ENCODE measurements around the gene PRTG. TPM values are rescaled to one million over a fixed set of nuclear protein-coding genes. Genes with fewer than 3 reads are reported as not detected.
A peak's percentile ranks its signal among the peaks of the same experiment; 100 is the strongest.

The PRTG gene
- total and polyA plus RNA-seq, 7 experiments from 2014 or later, result not detected

- CTCF ChIA-PET, result no interaction called here
- no peak for ATAC-seq
These were observed 7.8 kb upstream of the PRTG start for GRCh38 chr15:55750706-55751105.

DNA sequence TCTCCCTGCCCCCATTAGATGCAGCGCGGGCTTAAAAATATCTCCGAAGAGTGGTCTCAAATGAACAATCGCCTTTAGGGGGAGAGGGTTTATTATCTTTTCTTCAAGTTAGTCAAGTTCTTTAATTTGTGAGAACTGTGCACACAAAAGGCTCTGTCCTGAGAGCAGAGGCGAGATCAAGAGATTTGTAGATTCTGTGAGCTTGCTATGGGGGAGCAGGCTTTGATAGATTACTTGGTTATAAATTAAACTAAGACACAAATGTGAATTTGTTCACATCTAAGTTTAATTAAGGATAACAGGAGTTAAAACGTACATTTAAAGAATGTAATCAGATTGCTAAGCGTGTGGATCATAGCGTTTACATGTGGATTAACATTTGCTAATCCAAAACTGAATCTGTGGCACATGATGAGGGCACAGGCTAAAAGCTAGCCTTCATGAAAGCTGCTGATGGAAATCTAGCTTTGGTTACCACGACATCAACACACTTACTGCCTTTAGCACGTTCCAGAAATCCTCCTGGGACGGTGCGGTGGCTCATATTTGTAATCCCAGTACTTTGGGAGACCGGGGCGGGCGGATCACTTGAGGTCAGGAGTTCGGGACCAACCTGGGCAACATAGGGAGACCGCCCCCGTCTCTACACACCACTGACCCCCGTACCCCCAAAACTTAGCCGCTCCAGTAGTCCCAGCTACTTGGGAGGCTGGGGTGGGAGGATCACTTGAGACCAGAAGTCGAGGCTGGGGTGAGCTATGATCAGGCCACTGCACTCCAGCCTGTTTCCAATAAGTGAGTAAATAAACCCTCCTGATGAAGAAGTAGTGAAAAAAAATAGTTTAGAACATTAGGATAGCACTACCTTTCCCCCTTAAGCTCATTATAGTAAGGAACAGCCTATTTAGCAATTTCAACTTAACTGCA lies 1.0 kb upstream of the PRTG start:
- intact Hi-C loops (cut with micrococcal nuclease), result loop anchor here in 1 of 2 donors (10.0 kb wide), 1 partner anchor 79 kb away; no protein-coding TSS in a partner anchor
- Mint-ChIP-seq H3K9me3 (no peaks in the 10 kb centered on the region), H3K27me3 (peaks cover 31 to 45% (median 34%) of the 10 kb centered on the region in 5 donors), H3K4me1 (peaks cover 0 to 5% (median 5%) of the 10 kb centered on the region in 7 donors), H3K4me3 (peak overlapping the region in 9 of 10 donors; percentile 22 to 74 (median 58)), H3K27ac (no peak overlapping the region), H3K36me3 (no peaks in the 10 kb centered on the region)
- Histone ChIP-seq H3K4me3 (ENCODE audit: low read length) (no peak overlapping the region), H3K4me1 (ENCODE audit: control insufficient read depth in 2 of 2, insufficient read depth in 2 of 2, low read length in 2 of 2) (peaks cover 0 to 7% of the 10 kb centered on the region in 2 donors), H3K27me3 (ENCODE audit: control insufficient read depth in 2 of 2, insufficient read depth in 2 of 2, low read length in 2 of 2) (peaks cover 8 to 14% of the 10 kb centered on the region in 2 donors), H3K27ac (ENCODE audit: low read depth, low read length) (no peak overlapping the region), H3K9me3 (ENCODE audit: control insufficient read depth in 2 of 3, low read length in 3 of 3) (no peaks in the 10 kb centered on the region), H3K36me3 (ENCODE audit: control insufficient read depth in 2 of 3, insufficient read depth in 3 of 3, low read length in 3 of 3) (no peaks in the 10 kb centered on the region)
- ChIA-PET CTCF (no interaction called here), POLR2A (no interaction called here)
- no peak for ATAC-seq
- no peak for DNase-seq

More at GRCh38 chr15:55750706-55751105, 7.8 kb upstream of the PRTG start:
- Histone ChIP-seq H3K27me3 (ENCODE audit: control insufficient read depth in 2 of 2, insufficient read depth in 2 of 2, low read length in 2 of 2) (no peaks in the 10 kb centered on the region), H3K4me1 (ENCODE audit: control insufficient read depth in 2 of 2, insufficient read depth in 2 of 2, low read length in 2 of 2) (no peaks in the 10 kb centered on the region), H3K36me3 (ENCODE audit: control insufficient read depth in 2 of 3, insufficient read depth in 3 of 3, low read length in 3 of 3) (no peaks in the 10 kb centered on the region), H3K4me3 (ENCODE audit: low read length) (no peak overlapping the region), H3K9me3 (ENCODE audit: control insufficient read depth in 2 of 3, low read length in 3 of 3) (no peaks in the 10 kb centered on the region), H3K27ac (ENCODE audit: low read depth, low read length) (no peak overlapping the region)
- no peaks in the 10 kb centered on the region for H3K4me1 Mint-ChIP-seq
- H3K27ac Mint-ChIP-seq, result no peak overlapping the region
- intact Hi-C loops (cut with micrococcal nuclease), result no loop called here
- no peak for DNase-seq
- peaks cover 7 to 33% (median 27%) of the 10 kb centered on the region in 5 donors for H3K27me3 Mint-ChIP-seq
- peaks cover 0 to 2% (median 0%) of the 10 kb centered on the region in 11 donors for H3K9me3 Mint-ChIP-seq
- H3K36me3 Mint-ChIP-seq, result no peaks in the 10 kb centered on the region
- POLR2A ChIA-PET, result no interaction called here
- no peak overlapping the region for H3K4me3 Mint-ChIP-seq

- no peaks in the 10 kb centered on the region for H3K9me3 ChIP-seq (ENCODE audit: control insufficient read depth in 2 of 3, low read length in 3 of 3)
- H3K4me3 ChIP-seq (ENCODE audit: low read length), result peak overlapping the region; percentile 44
- intact Hi-C loops (cut with micrococcal nuclease), result loop anchor here in 1 of 2 donors (10.0 kb wide), 1 partner anchor 78 kb away; no protein-coding TSS in a partner anchor
- DNase-seq (peak in 1 of 9 donors; percentile 25), ATAC-seq (peak; percentile 34)
- ChIA-PET POLR2A (no interaction called here), CTCF (no interaction called here)
- Mint-ChIP-seq H3K27me3 (peaks cover 31 to 48% (median 35%) of the 10 kb centered on the region in 5 donors), H3K27ac (no peak overlapping the region), H3K4me1 (peaks cover 0 to 5% (median 5%) of the 10 kb centered on the region in 7 donors), H3K36me3 (no peaks in the 10 kb centered on the region), H3K4me3 (peak overlapping the region in 8 of 10 donors; percentile 53 to 76 (median 68)), H3K9me3 (no peaks in the 10 kb centered on the region)
- H3K36me3 ChIP-seq (ENCODE audit: control insufficient read depth in 2 of 3, insufficient read depth in 3 of 3, low read length in 3 of 3), result no peaks in the 10 kb centered on the region
- peaks cover 0 to 7% of the 10 kb centered on the region in 2 donors for H3K4me1 ChIP-seq (ENCODE audit: control insufficient read depth in 2 of 2, insufficient read depth in 2 of 2, low read length in 2 of 2)
- H3K27me3 ChIP-seq (ENCODE audit: control insufficient read depth in 2 of 2, insufficient read depth in 2 of 2, low read length in 2 of 2), result peaks cover 8 to 14% of the 10 kb centered on the region in 2 donors
- no peak overlapping the region for H3K27ac ChIP-seq (ENCODE audit: low read depth, low read length)
These were observed 440 bp downstream of the PRTG start for GRCh38 chr15:55742498-55742926.

DNA sequence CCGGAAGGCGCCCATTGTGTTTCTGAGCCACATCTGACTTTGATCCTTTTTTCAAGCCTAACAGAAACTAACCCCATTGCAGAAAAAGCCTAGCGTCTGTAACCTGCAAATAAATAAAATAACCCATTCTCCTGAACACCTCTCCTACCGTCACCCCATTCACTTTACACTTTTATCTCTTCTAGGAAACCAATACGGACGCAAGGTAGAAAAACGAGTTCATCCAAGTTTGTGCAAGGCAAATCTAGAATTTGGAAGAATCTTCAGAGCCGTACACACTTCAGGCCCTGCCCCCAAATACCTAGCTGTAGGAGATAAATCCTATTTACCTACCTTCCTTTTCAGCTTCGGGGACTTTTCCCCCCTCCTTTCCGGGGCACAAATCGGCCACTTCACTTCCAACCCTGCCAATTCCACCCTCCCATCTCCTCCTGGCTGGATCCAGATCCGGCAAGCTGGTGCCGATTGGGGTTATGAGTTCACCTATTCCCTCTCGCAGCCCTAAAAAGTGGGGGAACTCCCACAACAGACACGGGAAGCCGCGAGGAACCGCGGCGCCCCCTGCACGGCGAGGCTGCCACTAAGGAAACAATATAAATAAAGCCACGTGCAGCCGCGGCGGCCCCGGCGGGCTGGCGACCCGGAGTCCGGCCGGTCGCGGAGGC lies 987 bp downstream of the PRTG start:
- peak overlapping the region; percentile 44 for H3K4me3 ChIP-seq (ENCODE audit: low read length)
- Mint-ChIP-seq H3K36me3 (no peaks in the 10 kb centered on the region), H3K4me1 (peaks cover 0 to 5% (median 5%) of the 10 kb centered on the region in 7 donors), H3K27me3 (peaks cover 32 to 48% (median 35%) of the 10 kb centered on the region in 5 donors), H3K27ac (no peak overlapping the region), H3K9me3 (no peaks in the 10 kb centered on the region), H3K4me3 (no peak overlapping the region)
- peaks cover 0 to 7% of the 10 kb centered on the region in 2 donors for H3K4me1 ChIP-seq (ENCODE audit: control insufficient read depth in 2 of 2, insufficient read depth in 2 of 2, low read length in 2 of 2)
- H3K9me3 ChIP-seq (ENCODE audit: control insufficient read depth in 2 of 3, low read length in 3 of 3), result no peaks in the 10 kb centered on the region
- ChIA-PET POLR2A (no interaction called here), CTCF (no interaction called here)
- H3K36me3 ChIP-seq (ENCODE audit: control insufficient read depth in 2 of 3, insufficient read depth in 3 of 3, low read length in 3 of 3), result no peaks in the 10 kb centered on the region
- peak in 1 of 9 donors; percentile 11 for DNase-seq
- peaks cover 8 to 14% of the 10 kb centered on the region in 2 donors for H3K27me3 ChIP-seq (ENCODE audit: control insufficient read depth in 2 of 2, insufficient read depth in 2 of 2, low read length in 2 of 2)
- no peak overlapping the region for H3K27ac ChIP-seq (ENCODE audit: low read depth, low read length)
- ATAC-seq, result peak; percentile 38
- intact Hi-C loops (cut with micrococcal nuclease), result loop anchor here in 1 of 2 donors (10.0 kb wide), 1 partner anchor 77 kb away; no protein-coding TSS in a partner anchor

DNA sequence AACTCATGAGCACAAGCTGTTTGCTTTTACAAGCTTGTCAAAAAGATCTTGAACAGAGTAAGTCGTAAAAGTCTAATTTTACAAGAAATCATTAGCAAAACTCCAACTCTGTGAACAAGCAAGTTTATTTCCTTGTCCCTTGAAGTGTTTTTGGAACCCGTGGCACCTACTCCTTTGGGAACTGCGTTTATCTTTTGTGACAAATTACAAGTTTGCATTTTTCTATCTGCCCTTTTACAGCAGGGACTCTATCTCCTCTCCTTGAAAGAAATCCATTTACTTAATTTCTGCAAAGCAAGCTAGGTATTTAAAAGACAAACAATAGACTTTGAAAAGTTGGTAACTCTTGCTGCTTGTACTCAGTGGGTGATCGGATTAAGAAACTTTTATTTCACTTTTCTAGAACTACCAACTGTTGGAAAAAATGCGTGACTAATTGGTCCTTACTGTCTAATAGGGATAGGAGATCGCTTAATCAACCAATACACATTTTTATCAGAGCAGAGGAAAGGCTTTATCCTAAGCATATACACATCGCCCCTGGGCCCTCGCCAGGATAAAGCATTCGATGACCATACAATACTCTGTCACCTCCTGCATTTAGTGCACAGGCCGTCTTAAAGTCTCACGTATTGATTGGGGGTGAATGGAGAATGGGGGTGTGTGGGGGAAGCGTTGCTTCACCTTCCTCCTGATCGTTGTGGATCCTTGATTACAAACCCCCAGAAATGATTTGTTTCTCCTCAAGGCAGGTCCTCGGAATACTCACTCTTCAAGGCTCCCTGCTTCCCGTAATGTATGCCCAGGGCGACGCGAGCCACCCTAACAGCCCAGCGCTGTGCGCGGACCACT lies 1.7 kb downstream of the PRTG start:
- ATAC-seq, result no peak
- POLR2A ChIA-PET, result no interaction called here
- H3K4me3 ChIP-seq (ENCODE audit: low read length), result no peak overlapping the region

GRCh38 chr15:55740359-55740878 lies 2.5 kb downstream of the PRTG start:
- Histone ChIP-seq H3K4me3 (ENCODE audit: low read length) (no peak overlapping the region), H3K9me3 (ENCODE audit: control insufficient read depth in 2 of 3, low read length in 3 of 3) (no peaks in the 10 kb centered on the region), H3K4me1 (ENCODE audit: control insufficient read depth in 2 of 2, insufficient read depth in 2 of 2, low read length in 2 of 2) (peaks cover 0 to 7% of the 10 kb centered on the region in 2 donors), H3K36me3 (ENCODE audit: control insufficient read depth in 2 of 3, insufficient read depth in 3 of 3, low read length in 3 of 3) (no peaks in the 10 kb centered on the region), H3K27me3 (ENCODE audit: control insufficient read depth in 2 of 2, insufficient read depth in 2 of 2, low read length in 2 of 2) (peaks cover 8 to 14% of the 10 kb centered on the region in 2 donors), H3K27ac (ENCODE audit: low read depth, low read length) (no peak overlapping the region)
- Mint-ChIP-seq H3K27me3 (peaks cover 28 to 47% (median 37%) of the 10 kb centered on the region in 5 donors), H3K4me3 (no peak overlapping the region), H3K36me3 (no peaks in the 10 kb centered on the region), H3K4me1 (peaks cover 0 to 5% (median 5%) of the 10 kb centered on the region in 7 donors), H3K9me3 (no peaks in the 10 kb centered on the region), H3K27ac (no peak overlapping the region)
- CTCF ChIA-PET, result no interaction called here
- POLR2A ChIA-PET, result no interaction called here
- DNase-seq (no peak), ATAC-seq (no peak)
- intact Hi-C loops (cut with micrococcal nuclease), result loop anchor here in 1 of 2 donors (10.0 kb wide), 1 partner anchor 76 kb away; no protein-coding TSS in a partner anchor

More for the DNA sequence above, 1.7 kb downstream of the PRTG start:
- H3K4me1 Mint-ChIP-seq, result peaks cover 0 to 5% (median 5%) of the 10 kb centered on the region in 7 donors
- CTCF ChIA-PET, result no interaction called here
- no peaks in the 10 kb centered on the region for H3K9me3 ChIP-seq (ENCODE audit: control insufficient read depth in 2 of 3, low read length in 3 of 3)
- no peak overlapping the region for H3K27ac ChIP-seq (ENCODE audit: low read depth, low read length)
- no peaks in the 10 kb centered on the region for H3K36me3 ChIP-seq (ENCODE audit: control insufficient read depth in 2 of 3, insufficient read depth in 3 of 3, low read length in 3 of 3)
- no peak for DNase-seq
- peaks cover 8 to 14% of the 10 kb centered on the region in 2 donors for H3K27me3 ChIP-seq (ENCODE audit: control insufficient read depth in 2 of 2, insufficient read depth in 2 of 2, low read length in 2 of 2)
- peaks cover 35 to 45% (median 37%) of the 10 kb centered on the region in 5 donors for H3K27me3 Mint-ChIP-seq
- no peak overlapping the region for H3K27ac Mint-ChIP-seq
- no peaks in the 10 kb centered on the region for H3K9me3 Mint-ChIP-seq
- peaks cover 0 to 7% of the 10 kb centered on the region in 2 donors for H3K4me1 ChIP-seq (ENCODE audit: control insufficient read depth in 2 of 2, insufficient read depth in 2 of 2, low read length in 2 of 2)
- no peaks in the 10 kb centered on the region for H3K36me3 Mint-ChIP-seq
- H3K4me3 Mint-ChIP-seq, result no peak overlapping the region
- intact Hi-C loops (cut with micrococcal nuclease), result loop anchor here in 1 of 2 donors (10.0 kb wide), 1 partner anchor 76 kb away; no protein-coding TSS in a partner anchor
